ENCODE results near the gene ERICH3.

DNA sequence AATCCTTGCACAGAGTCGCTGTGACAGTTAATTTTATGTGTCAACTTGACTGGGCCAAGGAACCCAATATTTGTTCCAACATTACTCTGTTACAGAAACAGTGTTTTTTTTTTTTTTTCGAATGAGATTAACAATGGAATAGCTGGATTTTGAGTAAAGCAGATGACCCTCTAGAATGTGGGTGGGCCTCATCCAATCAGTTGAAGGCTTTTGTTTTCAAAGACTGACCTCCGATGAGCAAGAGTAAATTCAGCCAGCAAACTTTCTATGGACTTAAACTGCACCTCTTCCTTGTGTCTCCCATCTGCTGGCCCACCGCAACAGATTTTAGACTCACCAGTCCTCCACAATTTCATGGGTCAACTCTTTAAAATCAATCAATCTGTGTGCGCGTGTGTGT is 42.2 kb upstream of the ERICH3 start:
- TF ChIP-seq, protein P1, sequence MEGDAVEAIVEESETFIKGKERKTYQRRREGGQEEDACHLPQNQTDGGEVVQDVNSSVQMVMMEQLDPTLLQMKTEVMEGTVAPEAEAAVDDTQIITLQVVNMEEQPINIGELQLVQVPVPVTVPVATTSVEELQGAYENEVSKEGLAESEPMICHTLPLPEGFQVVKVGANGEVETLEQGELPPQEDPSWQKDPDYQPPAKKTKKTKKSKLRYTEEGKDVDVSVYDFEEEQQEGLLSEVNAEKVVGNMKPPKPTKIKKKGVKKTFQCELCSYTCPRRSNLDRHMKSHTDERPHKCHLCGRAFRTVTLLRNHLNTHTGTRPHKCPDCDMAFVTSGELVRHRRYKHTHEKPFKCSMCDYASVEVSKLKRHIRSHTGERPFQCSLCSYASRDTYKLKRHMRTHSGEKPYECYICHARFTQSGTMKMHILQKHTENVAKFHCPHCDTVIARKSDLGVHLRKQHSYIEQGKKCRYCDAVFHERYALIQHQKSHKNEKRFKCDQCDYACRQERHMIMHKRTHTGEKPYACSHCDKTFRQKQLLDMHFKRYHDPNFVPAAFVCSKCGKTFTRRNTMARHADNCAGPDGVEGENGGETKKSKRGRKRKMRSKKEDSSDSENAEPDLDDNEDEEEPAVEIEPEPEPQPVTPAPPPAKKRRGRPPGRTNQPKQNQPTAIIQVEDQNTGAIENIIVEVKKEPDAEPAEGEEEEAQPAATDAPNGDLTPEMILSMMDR (IDR thresholded peaks at IDR 0.05; ENCODE audit: low read depth, low read length, missing input control): no peak
- no peak for TF ChIP-seq RAD21 (IDR thresholded peaks at IDR 0.05)
- TF ChIP-seq, protein P2, sequence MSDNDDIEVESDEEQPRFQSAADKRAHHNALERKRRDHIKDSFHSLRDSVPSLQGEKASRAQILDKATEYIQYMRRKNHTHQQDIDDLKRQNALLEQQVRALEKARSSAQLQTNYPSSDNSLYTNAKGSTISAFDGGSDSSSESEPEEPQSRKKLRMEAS (IDR thresholded peaks at IDR 0.05): no peak
- TF ChIP-seq HNF4G (IDR thresholded peaks at IDR 0.05): no peak
- TF ChIP-seq, protein P3, sequence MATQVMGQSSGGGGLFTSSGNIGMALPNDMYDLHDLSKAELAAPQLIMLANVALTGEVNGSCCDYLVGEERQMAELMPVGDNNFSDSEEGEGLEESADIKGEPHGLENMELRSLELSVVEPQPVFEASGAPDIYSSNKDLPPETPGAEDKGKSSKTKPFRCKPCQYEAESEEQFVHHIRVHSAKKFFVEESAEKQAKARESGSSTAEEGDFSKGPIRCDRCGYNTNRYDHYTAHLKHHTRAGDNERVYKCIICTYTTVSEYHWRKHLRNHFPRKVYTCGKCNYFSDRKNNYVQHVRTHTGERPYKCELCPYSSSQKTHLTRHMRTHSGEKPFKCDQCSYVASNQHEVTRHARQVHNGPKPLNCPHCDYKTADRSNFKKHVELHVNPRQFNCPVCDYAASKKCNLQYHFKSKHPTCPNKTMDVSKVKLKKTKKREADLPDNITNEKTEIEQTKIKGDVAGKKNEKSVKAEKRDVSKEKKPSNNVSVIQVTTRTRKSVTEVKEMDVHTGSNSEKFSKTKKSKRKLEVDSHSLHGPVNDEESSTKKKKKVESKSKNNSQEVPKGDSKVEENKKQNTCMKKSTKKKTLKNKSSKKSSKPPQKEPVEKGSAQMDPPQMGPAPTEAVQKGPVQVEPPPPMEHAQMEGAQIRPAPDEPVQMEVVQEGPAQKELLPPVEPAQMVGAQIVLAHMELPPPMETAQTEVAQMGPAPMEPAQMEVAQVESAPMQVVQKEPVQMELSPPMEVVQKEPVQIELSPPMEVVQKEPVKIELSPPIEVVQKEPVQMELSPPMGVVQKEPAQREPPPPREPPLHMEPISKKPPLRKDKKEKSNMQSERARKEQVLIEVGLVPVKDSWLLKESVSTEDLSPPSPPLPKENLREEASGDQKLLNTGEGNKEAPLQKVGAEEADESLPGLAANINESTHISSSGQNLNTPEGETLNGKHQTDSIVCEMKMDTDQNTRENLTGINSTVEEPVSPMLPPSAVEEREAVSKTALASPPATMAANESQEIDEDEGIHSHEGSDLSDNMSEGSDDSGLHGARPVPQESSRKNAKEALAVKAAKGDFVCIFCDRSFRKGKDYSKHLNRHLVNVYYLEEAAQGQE (IDR thresholded peaks at IDR 0.05): no peak
- no peak for TF ChIP-seq GABPA (IDR thresholded peaks at IDR 0.05 in 1 of 2, conservative IDR thresholded peaks at IDR 0.05 in 1 of 2)
- TF ChIP-seq, protein P4, sequence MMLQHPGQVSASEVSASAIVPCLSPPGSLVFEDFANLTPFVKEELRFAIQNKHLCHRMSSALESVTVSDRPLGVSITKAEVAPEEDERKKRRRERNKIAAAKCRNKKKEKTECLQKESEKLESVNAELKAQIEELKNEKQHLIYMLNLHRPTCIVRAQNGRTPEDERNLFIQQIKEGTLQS (IDR thresholded peaks at IDR 0.05): no peak
- no peak for TF ChIP-seq EGR1 (IDR thresholded peaks at IDR 0.05; ENCODE audit: low read depth in 2 of 2)
- TF ChIP-seq FOXA1 (IDR thresholded peaks at IDR 0.05): no peak
- no peak for TF ChIP-seq YY1 (IDR thresholded peaks at IDR 0.05)
- TF ChIP-seq RXRA (IDR thresholded peaks at IDR 0.05): no peak
- TF ChIP-seq JUND (IDR thresholded peaks at IDR 0.05): no peak

Data from liver (tissue), 3 donors.